Kidney epithelial cell (primary cell): ENCODE data around the gene AGMO. TPM values are rescaled to one million over a fixed set of nuclear protein-coding genes. Genes with fewer than 3 reads are reported as not detected.

Experiments
- DNase-seq: peaks from one replicate; pipeline ENCODE4 v3.0.0-alpha.2; 2010; ENCODE audit warnings: low read depth
- H3K27me3 ChIP-seq: 2 replicates; pipeline ENCODE4 v1.6.0; 2011; ENCODE audit warnings: low read length; ENCODE audit not compliant: control insufficient read depth, insufficient read depth
- H3K36me3 ChIP-seq: 2 replicates; pipeline ENCODE4 v1.5.1; 2011; ENCODE audit warnings: low read length; ENCODE audit not compliant: control insufficient read depth, insufficient read depth
- H3K4me3 ChIP-seq: 2 replicates; pipeline ENCODE4 v1.5.1; 2011; ENCODE audit warnings: low read depth, mild to moderate bottlenecking, control low read depth, low read length
- CTCF ChIP-seq: IDR thresholded peaks from 2 replicates; pipeline ENCODE4 v1.5.1; 2011; ENCODE audit warnings: mild to moderate bottlenecking, moderate library complexity, low read length, control low read depth, inconsistent platforms; ENCODE audit not compliant: insufficient read depth, poor library complexity, severe bottlenecking
- total RNA-seq: library from RNA; depleted of rRNA; stranded (reverse); fragments of >200 nt; gene quantifications from 2 replicates; pipeline ENCODE4 v1.2.3, GENCODE V29; 2015

The AGMO gene
- total RNA-seq, 1 donor from 2014 or later = 0.04 TPM

- H3K27me3 ChIP-seq = no peaks in the 10 kb centered on the region
- no peak overlapping the region for H3K4me3 ChIP-seq
- no peak for DNase-seq
- TF ChIP-seq CTCF = no peak
- no peaks in the 10 kb centered on the region for H3K36me3 ChIP-seq
Observed at GRCh38 chr7:15168489-15168888, 393.3 kb downstream of the AGMO start.

GRCh38 chr7:15167912-15168311, 393.9 kb downstream of the AGMO start:
- H3K27me3 ChIP-seq = no peaks in the 10 kb centered on the region
- DNase-seq = no peak
- H3K36me3 ChIP-seq = no peaks in the 10 kb centered on the region
- TF ChIP-seq CTCF = no peak
- no peak overlapping the region for H3K4me3 ChIP-seq

GRCh38 chr7:15166620-15167019, 395.2 kb downstream of the AGMO start:
- H3K36me3 ChIP-seq = no peaks in the 10 kb centered on the region
- H3K4me3 ChIP-seq = no peak overlapping the region
- H3K27me3 ChIP-seq = no peaks in the 10 kb centered on the region
- no peak for TF ChIP-seq CTCF
- no peak for DNase-seq

- no peak for DNase-seq
Observed at GRCh38 chr7:15159261-15159660, 402.6 kb downstream of the AGMO start.

GRCh38 chr7:15158141-15158810, 403.5 kb downstream of the AGMO start:
- no peaks in the 10 kb centered on the region for H3K27me3 ChIP-seq
- no peak for DNase-seq
- no peak for TF ChIP-seq CTCF
- H3K36me3 ChIP-seq = no peaks in the 10 kb centered on the region
- H3K4me3 ChIP-seq = no peak overlapping the region

More at GRCh38 chr7:15159261-15159660, 402.6 kb downstream of the AGMO start:
- no peaks in the 10 kb centered on the region for H3K36me3 ChIP-seq
- TF ChIP-seq CTCF = no peak
- H3K4me3 ChIP-seq = no peak overlapping the region
- no peaks in the 10 kb centered on the region for H3K27me3 ChIP-seq

Other genes starting within 250 kb of the AGMO start
- gene MEOX2, start 124.7 kb upstream of the AGMO start, total RNA-seq = not detected in 2 replicates